Neural progenitor cell (in vitro differentiated cells): Measurements from ENCODE around the gene EDC4. TPM values are rescaled to one million over a fixed set of nuclear protein-coding genes. Genes with fewer than 3 reads are reported as not detected.

Experiments
- DNase-seq: peaks from one replicate; pipeline ENCODE4 v3.0.0-alpha.2; 2016; ENCODE audit warnings: low spot score
- H2AFZ ChIP-seq: fragments of 200-600 bp; sonication (generic); replicated peaks from 2 replicates; pipeline ENCODE4 v1.6.1; 2016; ENCODE audit warnings: antibody characterized with exemption
- H3F3A ChIP-seq: fragments of 200-600 bp; sonication (generic); 2 replicates; pipeline ENCODE4 v1.6.1; 2016; ENCODE audit warnings: antibody characterized with exemption, low read depth
- H3K27ac ChIP-seq: fragments of 200-600 bp; sonication (generic); 2 replicates; pipeline ENCODE4 v1.5.1; 2016; ENCODE audit warnings: mild to moderate bottlenecking
- H3K27me3 ChIP-seq: fragments of 200-600 bp; sonication (generic); 2 replicates; pipeline ENCODE4 v1.6.1; 2016; ENCODE audit warnings: mild to moderate bottlenecking, moderate library complexity
- H3K36me3 ChIP-seq: fragments of 200-600 bp; sonication (generic); 2 replicates; pipeline ENCODE4 v1.5.1; 2016
- H3K4me1 ChIP-seq: fragments of 200-600 bp; sonication (generic); 2 replicates; pipeline ENCODE4 v1.6.1; 2016; ENCODE audit warnings: mixed run types
- H3K4me2 ChIP-seq: fragments of 200-600 bp; sonication (generic); 2 replicates; pipeline ENCODE4 v1.6.1; 2016
- H3K4me3 ChIP-seq: fragments of 200-600 bp; sonication (generic); 2 replicates; pipeline ENCODE4 v1.5.1; 2016
- H3K79me2 ChIP-seq: fragments of 200-600 bp; sonication (generic); 2 replicates; pipeline ENCODE4 v1.6.1; 2016; ENCODE audit warnings: low read depth
- H3K9ac ChIP-seq: fragments of 200-600 bp; sonication (generic); 2 replicates; pipeline ENCODE4 v1.6.1; 2016
- H3K9me3 ChIP-seq: fragments of 200-600 bp; sonication (generic); 2 replicates; pipeline ENCODE4 v1.5.1; 2016; ENCODE audit warnings: low read depth
- H4K20me1 ChIP-seq: fragments of 200-600 bp; sonication (generic); 2 replicates; pipeline ENCODE4 v1.6.1; 2016; ENCODE audit warnings: low read depth
- H3K27ac Mint-ChIP-seq: 3 replicates; pipeline ENCODE4 v1.8.0; 2021; ENCODE audit warnings: mixed read lengths
- H3K27me3 Mint-ChIP-seq: 2 replicates; pipeline ENCODE4 v1.8.0; 2022; ENCODE audit warnings: low read depth, mild to moderate bottlenecking, inconsistent platforms, moderate library complexity, mixed read lengths; ENCODE audit not compliant: insufficient read depth
- H3K36me3 Mint-ChIP-seq: 3 replicates; pipeline ENCODE4 v1.8.0; 2021; ENCODE audit warnings: mixed read lengths
- H3K4me1 Mint-ChIP-seq: 3 replicates; pipeline ENCODE4 v1.8.0; 2021; ENCODE audit warnings: mixed read lengths
- H3K4me3 Mint-ChIP-seq: 3 replicates; pipeline ENCODE4 v1.8.0; 2021; ENCODE audit warnings: mild to moderate bottlenecking, moderate library complexity, mixed read lengths
- H3K9me3 Mint-ChIP-seq: 3 replicates; pipeline ENCODE4 v1.8.0; 2020; ENCODE audit warnings: mixed read lengths
- EZH2 ChIP-seq: fragments of 200-600 bp; sonication (generic); IDR thresholded peaks from 2 replicates; pipeline ENCODE4 v1.6.1; 2017; ENCODE audit warnings: antibody characterized with exemption, mild to moderate bottlenecking, moderate library complexity
- EZH2phosphoT487 ChIP-seq: fragments of 200-600 bp; sonication (generic); IDR thresholded peaks from 2 replicates; pipeline ENCODE4 v1.6.1; 2017; ENCODE audit warnings: antibody characterized with exemption
- total RNA-seq: library from RNA; depleted of rRNA; stranded (reverse); fragments of >200 nt; gene quantifications from 2 replicates; pipeline ENCODE4 v1.2.3, GENCODE V29; 2015; ENCODE audit warnings: low replicate concordance
- TF ChIP-seq, protein P1 (sequence below): fragments of 200-600 bp; sonication (generic); IDR thresholded peaks from 2 replicates; pipeline ENCODE4 v1.5.1; 2017; ENCODE audit warnings: antibody characterized with exemption, mild to moderate bottlenecking

The EDC4 gene
- total RNA-seq, 1 donor from 2014 or later, result 32.7 TPM

DNA sequence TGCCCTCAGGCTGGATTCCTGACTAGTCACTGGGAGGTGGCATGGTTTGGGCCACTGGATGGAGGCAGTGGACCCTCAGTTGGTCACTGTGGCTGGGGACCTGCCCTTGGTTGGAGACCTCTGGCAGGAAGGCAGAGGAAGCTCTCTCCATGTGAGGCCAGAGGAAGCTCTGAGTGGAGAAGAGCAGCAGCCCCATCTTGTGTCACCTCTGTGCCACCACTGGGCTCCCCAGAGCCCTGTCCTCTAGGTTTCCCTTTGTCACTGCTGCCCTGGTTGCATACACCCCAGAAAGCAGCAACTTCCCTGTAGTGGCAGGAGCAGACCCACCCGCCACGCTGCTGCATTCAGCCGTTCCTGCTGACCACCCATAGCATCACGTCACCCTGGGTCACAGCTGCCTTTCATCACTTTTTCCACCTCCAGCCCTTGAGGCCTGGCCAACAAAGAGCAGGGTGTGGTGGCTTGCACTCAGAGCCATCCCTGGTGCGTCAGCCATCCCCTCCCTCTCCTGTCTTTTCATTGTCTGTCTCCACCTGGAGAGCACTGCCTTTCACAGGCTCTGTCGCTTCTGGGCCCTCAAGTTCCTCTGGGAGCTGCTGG is 46.9 kb downstream of the EDC4 start:
- Histone ChIP-seq H3K36me3 (no peaks in the 10 kb centered on the region), H3K27me3 (no peaks in the 10 kb centered on the region), H3K9me3 (no peaks in the 10 kb centered on the region), H3K27ac (no peak overlapping the region), H3K4me1 (no peaks in the 10 kb centered on the region), H3K9ac (no peak overlapping the region), H3K79me2 (no peaks in the 10 kb centered on the region), H3F3A (no peaks in the 10 kb centered on the region), H4K20me1 (peaks cover 63% of the 10 kb centered on the region), H3K4me3 (no peak overlapping the region), H3K4me2 (no peak overlapping the region), H2AFZ (no peak overlapping the region)
- Mint-ChIP-seq H3K27ac (no peak overlapping the region), H3K4me3 (no peak overlapping the region), H3K36me3 (peaks cover 4% of the 10 kb centered on the region), H3K27me3 (peaks cover 4% of the 10 kb centered on the region), H3K9me3 (no peaks in the 10 kb centered on the region), H3K4me1 (no peaks in the 10 kb centered on the region)
- no peak for DNase-seq
- TF ChIP-seq EZH2phosphoT487 (no peak), EZH2 (no peak)
- TF ChIP-seq, protein P1, sequence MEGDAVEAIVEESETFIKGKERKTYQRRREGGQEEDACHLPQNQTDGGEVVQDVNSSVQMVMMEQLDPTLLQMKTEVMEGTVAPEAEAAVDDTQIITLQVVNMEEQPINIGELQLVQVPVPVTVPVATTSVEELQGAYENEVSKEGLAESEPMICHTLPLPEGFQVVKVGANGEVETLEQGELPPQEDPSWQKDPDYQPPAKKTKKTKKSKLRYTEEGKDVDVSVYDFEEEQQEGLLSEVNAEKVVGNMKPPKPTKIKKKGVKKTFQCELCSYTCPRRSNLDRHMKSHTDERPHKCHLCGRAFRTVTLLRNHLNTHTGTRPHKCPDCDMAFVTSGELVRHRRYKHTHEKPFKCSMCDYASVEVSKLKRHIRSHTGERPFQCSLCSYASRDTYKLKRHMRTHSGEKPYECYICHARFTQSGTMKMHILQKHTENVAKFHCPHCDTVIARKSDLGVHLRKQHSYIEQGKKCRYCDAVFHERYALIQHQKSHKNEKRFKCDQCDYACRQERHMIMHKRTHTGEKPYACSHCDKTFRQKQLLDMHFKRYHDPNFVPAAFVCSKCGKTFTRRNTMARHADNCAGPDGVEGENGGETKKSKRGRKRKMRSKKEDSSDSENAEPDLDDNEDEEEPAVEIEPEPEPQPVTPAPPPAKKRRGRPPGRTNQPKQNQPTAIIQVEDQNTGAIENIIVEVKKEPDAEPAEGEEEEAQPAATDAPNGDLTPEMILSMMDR, result no peak

DNA sequence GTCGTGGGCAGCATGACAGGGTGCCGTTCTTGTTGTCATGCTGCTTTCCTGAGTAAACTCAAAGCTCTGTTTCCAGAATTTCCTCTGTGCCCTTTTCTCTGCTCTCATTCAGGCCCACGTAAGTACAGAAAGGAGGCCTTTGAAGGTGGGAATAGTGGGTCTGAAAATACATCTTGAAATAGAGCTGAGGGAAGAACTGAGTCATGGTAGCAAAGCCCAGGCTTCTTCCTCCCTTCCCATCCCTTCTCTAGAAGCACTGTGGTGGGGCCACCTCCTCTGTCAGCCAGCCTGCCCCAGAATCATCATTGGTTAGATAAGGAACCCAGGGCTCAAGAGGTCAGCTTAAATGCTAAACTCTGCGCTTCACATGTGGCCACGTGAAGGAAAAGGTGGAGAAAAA is 49.4 kb downstream of the EDC4 start:
- no peak for DNase-seq
- Histone ChIP-seq H3K4me3 (no peak overlapping the region), H3K9me3 (no peaks in the 10 kb centered on the region), H3K9ac (no peak overlapping the region), H3K36me3 (no peaks in the 10 kb centered on the region), H3K79me2 (no peaks in the 10 kb centered on the region), H2AFZ (no peak overlapping the region), H4K20me1 (peaks cover 78% of the 10 kb centered on the region), H3K27ac (no peak overlapping the region), H3K4me1 (no peaks in the 10 kb centered on the region), H3F3A (no peaks in the 10 kb centered on the region), H3K27me3 (no peaks in the 10 kb centered on the region), H3K4me2 (no peak overlapping the region)
- peaks cover 2% of the 10 kb centered on the region for H3K27me3 Mint-ChIP-seq
- H3K9me3 Mint-ChIP-seq, result no peaks in the 10 kb centered on the region
- no peak overlapping the region for H3K4me3 Mint-ChIP-seq
- TF ChIP-seq EZH2phosphoT487 (no peak), EZH2 (no peak)
- TF ChIP-seq, protein P1, result no peak
- H3K36me3 Mint-ChIP-seq, result peaks cover 2% of the 10 kb centered on the region
- H3K4me1 Mint-ChIP-seq, result no peaks in the 10 kb centered on the region
- peak overlapping the region; percentile 62 for H3K27ac Mint-ChIP-seq

DNA sequence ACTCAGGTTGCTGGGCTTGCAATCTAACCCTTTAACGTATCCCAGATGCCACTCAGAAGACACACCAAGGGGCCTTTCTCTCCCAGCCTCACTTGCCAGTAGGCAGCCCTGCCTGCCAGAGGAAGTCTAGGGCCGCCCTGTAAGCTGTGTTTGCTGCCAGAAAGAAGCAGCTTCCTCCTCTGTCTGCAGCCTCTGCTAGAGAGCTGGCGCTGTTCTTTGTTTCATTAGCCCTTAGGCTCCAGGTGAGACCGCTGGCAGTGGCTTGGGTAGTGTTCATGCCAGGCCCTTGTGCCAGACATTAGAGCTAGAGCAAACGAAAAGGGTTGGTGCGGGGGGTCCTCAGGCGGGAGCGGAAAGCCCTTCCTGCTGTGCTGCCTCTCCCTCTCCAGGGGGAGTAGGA is 49.9 kb downstream of the EDC4 start:
- Mint-ChIP-seq H3K9me3 (no peaks in the 10 kb centered on the region), H3K4me3 (no peak overlapping the region), H3K36me3 (peaks cover 2% of the 10 kb centered on the region), H3K27me3 (peaks cover under 1% of the 10 kb centered on the region), H3K27ac (peak overlapping the region; percentile 33), H3K4me1 (no peaks in the 10 kb centered on the region)
- Histone ChIP-seq H3K4me3 (no peak overlapping the region), H3K9me3 (no peaks in the 10 kb centered on the region), H3F3A (no peaks in the 10 kb centered on the region), H3K27ac (no peak overlapping the region), H3K36me3 (no peaks in the 10 kb centered on the region), H3K79me2 (no peaks in the 10 kb centered on the region), H3K9ac (no peak overlapping the region), H3K4me1 (no peaks in the 10 kb centered on the region), H3K27me3 (no peaks in the 10 kb centered on the region), H4K20me1 (peaks cover 78% of the 10 kb centered on the region), H2AFZ (no peak overlapping the region), H3K4me2 (no peak overlapping the region)
- DNase-seq, result no peak
- TF ChIP-seq EZH2, result no peak

DNA sequence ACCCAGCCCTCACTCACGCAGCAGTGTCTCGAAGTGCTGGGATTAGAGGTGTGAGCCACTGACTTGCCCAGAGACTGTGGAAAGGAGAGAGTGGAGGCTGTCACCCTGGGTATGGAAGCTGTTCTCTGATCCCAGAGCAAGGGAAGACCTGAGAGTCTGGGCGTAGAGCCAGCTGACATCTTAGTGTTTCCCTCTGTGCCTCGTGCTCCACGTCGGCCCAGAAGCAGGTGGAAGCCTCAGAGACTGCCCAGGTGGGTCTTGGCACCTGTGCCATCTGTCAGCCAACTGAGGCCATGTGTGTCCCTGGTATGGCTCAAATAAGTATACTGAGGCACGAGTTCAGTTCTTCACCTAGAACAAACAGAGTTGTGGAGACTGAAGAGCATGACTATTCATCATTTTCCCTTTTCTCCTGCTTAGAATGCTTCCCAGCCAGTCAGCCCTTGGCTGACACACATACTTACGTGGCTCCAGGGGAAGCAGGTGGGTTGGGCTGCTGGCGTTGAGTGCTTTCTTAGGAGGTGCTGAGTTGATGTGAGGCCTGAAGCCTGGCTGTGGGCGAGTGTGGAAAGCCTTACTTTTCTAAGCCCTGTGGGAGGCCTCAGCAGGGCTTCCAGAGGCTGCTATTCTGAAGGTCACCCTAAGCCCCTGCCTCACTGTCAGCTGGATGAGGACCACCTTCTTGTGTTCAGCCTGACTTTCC is 50.7 kb downstream of the EDC4 start:
- Mint-ChIP-seq H3K9me3 (no peaks in the 10 kb centered on the region), H3K27me3 (no peaks in the 10 kb centered on the region), H3K36me3 (peaks cover 4% of the 10 kb centered on the region), H3K27ac (no peak overlapping the region), H3K4me1 (no peaks in the 10 kb centered on the region), H3K4me3 (no peak overlapping the region)
- H3K27ac ChIP-seq, result no peak overlapping the region
- H3K36me3 ChIP-seq, result no peaks in the 10 kb centered on the region
- no peaks in the 10 kb centered on the region for H3F3A ChIP-seq
- H3K9me3 ChIP-seq, result no peaks in the 10 kb centered on the region
- H3K9ac ChIP-seq, result no peak overlapping the region
- H4K20me1 ChIP-seq, result peaks cover 77% of the 10 kb centered on the region
- H3K4me2 ChIP-seq, result no peak overlapping the region
- no peak overlapping the region for H3K4me3 ChIP-seq
- H3K27me3 ChIP-seq, result no peaks in the 10 kb centered on the region
- TF ChIP-seq, protein P1, result no peak
- no peak for TF ChIP-seq EZH2
- TF ChIP-seq EZH2phosphoT487, result no peak
- DNase-seq, result no peak
- no peaks in the 10 kb centered on the region for H3K4me1 ChIP-seq
- no peak overlapping the region for H2AFZ ChIP-seq
- no peaks in the 10 kb centered on the region for H3K79me2 ChIP-seq
